ENCODE measurements around the gene GRID2IP. TPM values are rescaled to one million over a fixed set of nuclear protein-coding genes. Genes with fewer than 3 reads are reported as not detected.

The GRID2IP gene
- total and polyA plus RNA-seq, 10 of the 15 experiments (the other 5 are each of a cell fraction or from before 2014, with no cell fraction given): not detected

DNA sequence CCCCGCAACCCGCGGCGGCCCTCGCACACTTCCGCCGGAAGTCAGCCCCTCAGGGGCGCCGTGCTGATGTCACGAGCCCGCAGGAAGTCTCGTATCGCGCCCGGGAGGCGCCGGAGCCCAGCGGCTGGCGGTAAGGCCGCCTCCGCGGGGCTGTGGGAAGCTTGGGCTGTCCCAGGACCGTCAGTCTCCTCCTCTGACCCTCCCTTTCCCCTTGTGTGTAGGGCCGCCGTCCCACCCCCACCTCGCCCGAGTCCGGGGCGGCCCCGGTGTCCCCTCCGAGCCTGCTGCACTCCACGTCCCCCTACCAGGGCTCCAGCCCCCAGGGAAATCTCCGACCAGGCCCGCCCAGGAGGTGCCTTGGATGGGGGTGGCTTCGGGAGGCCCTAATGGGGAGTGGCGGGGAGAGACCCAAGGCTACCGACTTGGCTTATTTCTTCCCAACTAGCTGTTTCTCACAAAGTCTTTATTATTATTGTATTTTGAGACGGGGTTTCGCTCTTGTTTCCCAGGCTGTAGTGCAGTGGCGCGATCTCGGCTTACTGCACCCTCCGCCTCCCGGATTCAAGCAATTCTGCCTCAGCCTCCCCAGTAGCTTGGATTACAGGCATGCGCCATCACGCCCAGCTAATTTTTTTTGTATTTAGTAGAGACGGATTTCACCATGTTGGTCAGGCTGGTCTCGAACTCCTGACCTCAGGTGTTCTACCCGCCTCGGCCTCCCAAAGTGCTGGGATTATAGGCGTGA lies 26.3 kb upstream of the GRID2IP start, which contains the start of gene ZDHHC4 (continued):
- TF ChIP-seq IRF4 (IDR thresholded peaks at IDR 0.05; ENCODE audit: low read depth, low read length) (0 out of 2 replicates have a peak, but pooled peaks have one; percentile 8), CREM (IDR thresholded peaks at IDR 0.05; ENCODE audit: low read depth) (peak; percentile 93), CHD2 (IDR thresholded peaks at IDR 0.05; ENCODE audit: borderline replicate concordance, low read depth, low read length) (peak; percentile 75), GATAD2B (conservative IDR thresholded peaks at IDR 0.05; ENCODE audit: low read depth) (peak; percentile 69), ZNF687 (IDR thresholded peaks at IDR 0.05) (peak; percentile 79), MEF2B (IDR thresholded peaks at IDR 0.05; ENCODE audit: partially characterized antibody, poor library complexity, severe bottlenecking) (peak; percentile 95), KDM1A (IDR thresholded peaks at IDR 0.05; ENCODE audit: borderline replicate concordance) (no peak), RFX5 (IDR thresholded peaks at IDR 0.05; ENCODE audit: low read depth, low read length) (no peak), FOS (IDR thresholded peaks at IDR 0.05; ENCODE audit: borderline replicate concordance, extremely low read depth, insufficient read length) (no peak), SP1 (IDR thresholded peaks at IDR 0.05; ENCODE audit: low read depth, low read length) (peak; percentile 37), ASH2L (IDR thresholded peaks at IDR 0.05; ENCODE audit: borderline replicate concordance, low read depth) (peak; percentile 43; the same call in 1 of the 2 replicates), SREBF1 (IDR thresholded peaks at IDR 0.05; ENCODE audit: low read length) (no peak), TCF7 (IDR thresholded peaks at IDR 0.05; ENCODE audit: borderline replicate concordance) (no peak), NR2C2 (IDR thresholded peaks at IDR 0.05; ENCODE audit: borderline replicate concordance, control insufficient read depth, insufficient read length, low read depth) (no peak), LARP7 (IDR thresholded peaks at IDR 0.05) (peak; percentile 36; the same call in 1 of the 2 replicates), SMARCA5 (IDR thresholded peaks at IDR 0.05) (0 out of 2 replicates have a peak, but pooled peaks have one; percentile 16), STAT3 (IDR thresholded peaks at IDR 0.05; ENCODE audit: low read depth, low read length) (no peak), NFIC (IDR thresholded peaks at IDR 0.05; ENCODE audit: low read depth, low read length) (no peak)
- TF ChIP-seq, protein P1, sequence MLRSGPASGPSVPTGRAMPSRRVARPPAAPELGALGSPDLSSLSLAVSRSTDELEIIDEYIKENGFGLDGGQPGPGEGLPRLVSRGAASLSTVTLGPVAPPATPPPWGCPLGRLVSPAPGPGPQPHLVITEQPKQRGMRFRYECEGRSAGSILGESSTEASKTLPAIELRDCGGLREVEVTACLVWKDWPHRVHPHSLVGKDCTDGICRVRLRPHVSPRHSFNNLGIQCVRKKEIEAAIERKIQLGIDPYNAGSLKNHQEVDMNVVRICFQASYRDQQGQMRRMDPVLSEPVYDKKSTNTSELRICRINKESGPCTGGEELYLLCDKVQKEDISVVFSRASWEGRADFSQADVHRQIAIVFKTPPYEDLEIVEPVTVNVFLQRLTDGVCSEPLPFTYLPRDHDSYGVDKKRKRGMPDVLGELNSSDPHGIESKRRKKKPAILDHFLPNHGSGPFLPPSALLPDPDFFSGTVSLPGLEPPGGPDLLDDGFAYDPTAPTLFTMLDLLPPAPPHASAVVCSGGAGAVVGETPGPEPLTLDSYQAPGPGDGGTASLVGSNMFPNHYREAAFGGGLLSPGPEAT (IDR thresholded peaks at IDR 0.05; ENCODE audit: low read depth): 0 out of 2 replicates have a peak, but pooled peaks have one; percentile 26
- TF ChIP-seq, protein P2, sequence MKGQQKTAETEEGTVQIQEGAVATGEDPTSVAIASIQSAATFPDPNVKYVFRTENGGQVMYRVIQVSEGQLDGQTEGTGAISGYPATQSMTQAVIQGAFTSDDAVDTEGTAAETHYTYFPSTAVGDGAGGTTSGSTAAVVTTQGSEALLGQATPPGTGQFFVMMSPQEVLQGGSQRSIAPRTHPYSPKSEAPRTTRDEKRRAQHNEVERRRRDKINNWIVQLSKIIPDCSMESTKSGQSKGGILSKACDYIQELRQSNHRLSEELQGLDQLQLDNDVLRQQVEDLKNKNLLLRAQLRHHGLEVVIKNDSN (IDR thresholded peaks at IDR 0.05; ENCODE audit: borderline replicate concordance, extremely low read length, insufficient read depth, low read depth, low read length): no peak
- TF ChIP-seq, protein P3, sequence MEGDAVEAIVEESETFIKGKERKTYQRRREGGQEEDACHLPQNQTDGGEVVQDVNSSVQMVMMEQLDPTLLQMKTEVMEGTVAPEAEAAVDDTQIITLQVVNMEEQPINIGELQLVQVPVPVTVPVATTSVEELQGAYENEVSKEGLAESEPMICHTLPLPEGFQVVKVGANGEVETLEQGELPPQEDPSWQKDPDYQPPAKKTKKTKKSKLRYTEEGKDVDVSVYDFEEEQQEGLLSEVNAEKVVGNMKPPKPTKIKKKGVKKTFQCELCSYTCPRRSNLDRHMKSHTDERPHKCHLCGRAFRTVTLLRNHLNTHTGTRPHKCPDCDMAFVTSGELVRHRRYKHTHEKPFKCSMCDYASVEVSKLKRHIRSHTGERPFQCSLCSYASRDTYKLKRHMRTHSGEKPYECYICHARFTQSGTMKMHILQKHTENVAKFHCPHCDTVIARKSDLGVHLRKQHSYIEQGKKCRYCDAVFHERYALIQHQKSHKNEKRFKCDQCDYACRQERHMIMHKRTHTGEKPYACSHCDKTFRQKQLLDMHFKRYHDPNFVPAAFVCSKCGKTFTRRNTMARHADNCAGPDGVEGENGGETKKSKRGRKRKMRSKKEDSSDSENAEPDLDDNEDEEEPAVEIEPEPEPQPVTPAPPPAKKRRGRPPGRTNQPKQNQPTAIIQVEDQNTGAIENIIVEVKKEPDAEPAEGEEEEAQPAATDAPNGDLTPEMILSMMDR (IDR thresholded peaks at IDR 0.05 in 2 of 3, conservative IDR thresholded peaks at IDR 0.05 in 1 of 3; ENCODE audit: control insufficient read depth in 2 of 3, extremely low read depth in 1 of 3, insufficient read depth in 1 of 3, low read depth in 3 of 3, low read length in 3 of 3): no peak
- TF ChIP-seq, protein P4, sequence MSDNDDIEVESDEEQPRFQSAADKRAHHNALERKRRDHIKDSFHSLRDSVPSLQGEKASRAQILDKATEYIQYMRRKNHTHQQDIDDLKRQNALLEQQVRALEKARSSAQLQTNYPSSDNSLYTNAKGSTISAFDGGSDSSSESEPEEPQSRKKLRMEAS (IDR thresholded peaks at IDR 0.05; ENCODE audit: low read depth, low read length): peak; percentile 65; the same call in 1 of the 2 replicates

Data from GM12878 (cell line).